ENCODE data around the gene RRAD.

The RRAD gene

GRCh38 chr16:66881964-66882508 is 43.3 kb downstream of the RRAD start:
- no peak for FAIRE-seq
- no peak for DNase-seq (ENCODE audit: insufficient read length, low spot score)
- no peak for TF ChIP-seq CTCF (IDR thresholded peaks at IDR 0.05; ENCODE audit: insufficient read depth, missing control alignments)

GRCh38 chr16:66881560-66881959 is 43.8 kb downstream of the RRAD start:
- DNase-seq (ENCODE audit: insufficient read length, low spot score) (no peak), FAIRE-seq (no peak)
- TF ChIP-seq CTCF (IDR thresholded peaks at IDR 0.05; ENCODE audit: insufficient read depth, missing control alignments), result no peak

GRCh38 chr16:66881014-66881417 is 44.3 kb downstream of the RRAD start:
- DNase-seq (ENCODE audit: insufficient read length, low spot score) (no peak), FAIRE-seq (no peak)
- TF ChIP-seq CTCF (IDR thresholded peaks at IDR 0.05; ENCODE audit: insufficient read depth, missing control alignments), result no peak

- TF ChIP-seq CTCF (IDR thresholded peaks at IDR 0.05; ENCODE audit: insufficient read depth, missing control alignments), result no peak
- no peak for DNase-seq (ENCODE audit: insufficient read length, low spot score)
- FAIRE-seq, result no peak
Measured at GRCh38 chr16:66880288-66881013, 44.9 kb downstream of the RRAD start, which contains the start of gene PDP2. PDP2 (plus strand) TSS chr16:66880515; CDS start chr16:66884285, 3,770 bp downstream.

- FAIRE-seq (no peak), DNase-seq (ENCODE audit: insufficient read length, low spot score) (no peak)
- no peak for TF ChIP-seq CTCF (IDR thresholded peaks at IDR 0.05; ENCODE audit: insufficient read depth, missing control alignments)
Measured at GRCh38 chr16:66878067-66878466, 47.3 kb downstream of the RRAD start.

- TF ChIP-seq CTCF (IDR thresholded peaks at IDR 0.05; ENCODE audit: insufficient read depth, missing control alignments), result no peak
- DNase-seq (ENCODE audit: insufficient read length, low spot score) (no peak), FAIRE-seq (no peak)
Measured at GRCh38 chr16:66874079-66874775, 51.1 kb downstream of the RRAD start.

- DNase-seq (ENCODE audit: insufficient read length, low spot score) (no peak), FAIRE-seq (no peak)
- TF ChIP-seq CTCF (IDR thresholded peaks at IDR 0.05; ENCODE audit: insufficient read depth, missing control alignments), result no peak
Measured at GRCh38 chr16:66873685-66874055, 51.7 kb downstream of the RRAD start.
